Astrocyte of the cerebellum (primary cell): ENCODE measurements around the gene AMER2.

ENCODE experiments used
- DNase-seq: peaks from one replicate; pipeline ENCODE4 v3.0.0-alpha.2; 2011; ENCODE audit warnings: low read depth
- H3K4me3 ChIP-seq: 2 replicates; pipeline ENCODE4 v1.5.1; 2011; ENCODE audit warnings: mild to moderate bottlenecking, low read depth, low read length, moderate library complexity
- in situ Hi-C: cut with HindIII; loops from 2 replicates; pipeline ENCODE4 v1.10.0; 2017; ENCODE audit warnings: low sequenced_read_pairs
- TF ChIP-seq, protein P1 (sequence below): IDR thresholded peaks from 2 replicates; pipeline ENCODE4 v1.5.1; 2012; ENCODE audit warnings: low read length, low read depth, moderate library complexity, mild to moderate bottlenecking; ENCODE audit errors: missing control alignments

The AMER2 gene

DNA sequence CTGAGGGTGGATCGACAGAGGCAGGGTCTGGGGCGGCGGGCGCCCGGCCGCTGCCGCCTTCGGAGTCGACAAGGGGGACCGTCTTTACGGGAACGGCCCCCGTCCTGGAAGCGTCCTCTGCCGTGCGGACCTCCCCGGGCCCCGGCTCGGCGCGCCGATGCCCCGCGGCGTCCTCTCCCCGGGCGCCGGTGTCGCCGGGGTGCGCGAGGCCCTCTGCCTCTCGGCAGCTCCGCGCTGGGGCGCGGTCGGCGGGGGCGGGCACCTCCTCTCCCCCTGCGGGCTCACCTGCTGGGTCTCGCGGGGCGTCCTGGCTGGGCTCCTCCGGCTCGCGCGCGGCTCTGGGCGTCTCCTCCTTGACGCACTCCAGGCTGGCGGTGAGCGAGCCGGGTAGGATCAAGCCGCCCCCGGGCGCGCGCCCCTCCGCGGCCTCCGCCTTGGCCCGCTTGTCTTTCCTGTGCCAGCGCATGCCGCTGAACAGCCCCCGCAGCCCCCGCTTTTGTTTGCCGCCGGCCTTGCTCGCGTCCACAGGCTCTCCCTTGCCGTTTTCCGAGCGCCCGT, 1.5 kb downstream of the AMER2 start:
- no peak for DNase-seq
- TF ChIP-seq, protein P1, sequence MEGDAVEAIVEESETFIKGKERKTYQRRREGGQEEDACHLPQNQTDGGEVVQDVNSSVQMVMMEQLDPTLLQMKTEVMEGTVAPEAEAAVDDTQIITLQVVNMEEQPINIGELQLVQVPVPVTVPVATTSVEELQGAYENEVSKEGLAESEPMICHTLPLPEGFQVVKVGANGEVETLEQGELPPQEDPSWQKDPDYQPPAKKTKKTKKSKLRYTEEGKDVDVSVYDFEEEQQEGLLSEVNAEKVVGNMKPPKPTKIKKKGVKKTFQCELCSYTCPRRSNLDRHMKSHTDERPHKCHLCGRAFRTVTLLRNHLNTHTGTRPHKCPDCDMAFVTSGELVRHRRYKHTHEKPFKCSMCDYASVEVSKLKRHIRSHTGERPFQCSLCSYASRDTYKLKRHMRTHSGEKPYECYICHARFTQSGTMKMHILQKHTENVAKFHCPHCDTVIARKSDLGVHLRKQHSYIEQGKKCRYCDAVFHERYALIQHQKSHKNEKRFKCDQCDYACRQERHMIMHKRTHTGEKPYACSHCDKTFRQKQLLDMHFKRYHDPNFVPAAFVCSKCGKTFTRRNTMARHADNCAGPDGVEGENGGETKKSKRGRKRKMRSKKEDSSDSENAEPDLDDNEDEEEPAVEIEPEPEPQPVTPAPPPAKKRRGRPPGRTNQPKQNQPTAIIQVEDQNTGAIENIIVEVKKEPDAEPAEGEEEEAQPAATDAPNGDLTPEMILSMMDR, result no peak
- in situ Hi-C loops, result no loop called here
- H3K4me3 ChIP-seq, result peak overlapping the region; percentile 41

- no peak overlapping the region for H3K4me3 ChIP-seq
- in situ Hi-C loops, result no loop called here
- TF ChIP-seq, protein P1, result no peak
Measured at GRCh38 chr13:25169951-25170553, 2.0 kb downstream of the AMER2 start.

DNA sequence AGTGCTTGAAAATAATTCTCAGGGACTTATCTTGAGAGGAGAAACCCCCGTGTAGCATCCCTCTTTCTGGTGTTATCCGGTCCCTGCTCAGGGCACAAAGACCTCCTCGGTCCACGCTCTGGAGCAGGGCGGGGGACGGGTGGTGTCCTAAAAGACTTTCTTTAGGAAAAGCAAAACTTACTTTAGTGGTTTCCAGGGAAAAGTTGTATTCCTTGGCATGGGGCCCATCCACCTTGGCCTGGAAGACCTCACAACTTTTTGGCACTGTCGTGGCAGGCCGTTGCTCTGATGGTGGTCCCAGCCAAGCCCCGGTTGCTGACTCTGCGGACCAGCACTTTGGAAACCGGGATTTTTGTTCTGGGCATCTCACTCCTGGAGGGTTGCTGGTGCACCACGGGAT, 2.7 kb downstream of the AMER2 start:
- TF ChIP-seq, protein P1, result no peak
- DNase-seq, result no peak
- no peak overlapping the region for H3K4me3 ChIP-seq
- in situ Hi-C loops, result no loop called here

More at GRCh38 chr13:25169951-25170553, 2.0 kb downstream of the AMER2 start:
- DNase-seq, result no peak

GRCh38 chr13:25168790-25169189, 3.3 kb downstream of the AMER2 start:
- TF ChIP-seq, protein P1, result no peak
- no peak for DNase-seq
- no peak overlapping the region for H3K4me3 ChIP-seq

DNA sequence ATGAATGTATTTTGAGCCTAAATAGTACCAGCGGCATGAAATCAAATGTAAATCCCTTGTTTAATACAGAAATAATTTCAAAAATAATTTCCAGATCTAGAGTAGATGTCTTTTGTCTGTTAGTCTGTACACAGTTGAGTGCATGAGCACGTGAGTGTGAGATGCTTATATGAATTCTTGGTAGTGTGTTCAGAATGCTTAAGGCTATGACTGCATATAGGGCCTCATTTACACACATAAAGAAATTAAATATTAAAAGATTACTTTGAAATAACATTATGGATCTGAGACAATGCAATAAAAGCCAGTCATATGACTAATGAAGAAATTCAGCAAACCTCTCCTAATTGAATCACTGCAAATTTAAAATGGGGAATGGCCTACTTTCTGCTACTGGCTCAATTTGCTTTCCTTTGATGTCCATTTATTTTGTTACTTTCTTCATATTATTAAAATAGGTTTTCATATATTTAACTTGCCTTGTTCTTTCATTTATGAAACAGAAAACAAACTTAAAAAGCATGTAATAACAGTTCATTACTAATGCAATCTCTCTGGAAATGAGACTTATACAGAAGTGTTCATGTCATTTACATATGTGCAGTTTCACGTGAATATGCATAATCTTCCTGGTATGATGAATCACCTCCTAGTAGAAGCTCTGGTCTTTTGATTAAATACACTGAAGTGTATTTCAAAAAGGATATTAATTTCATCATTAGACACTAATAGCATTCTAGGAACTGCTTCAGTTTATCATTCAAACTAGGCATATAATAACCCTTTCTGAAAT, 4.5 kb downstream of the AMER2 start:
- DNase-seq, result no peak
- in situ Hi-C loops, result no loop called here
- no peak overlapping the region for H3K4me3 ChIP-seq
- TF ChIP-seq, protein P1, result no peak

More at GRCh38 chr13:25168790-25169189, 3.3 kb downstream of the AMER2 start:
- in situ Hi-C loops, result no loop called here

DNA sequence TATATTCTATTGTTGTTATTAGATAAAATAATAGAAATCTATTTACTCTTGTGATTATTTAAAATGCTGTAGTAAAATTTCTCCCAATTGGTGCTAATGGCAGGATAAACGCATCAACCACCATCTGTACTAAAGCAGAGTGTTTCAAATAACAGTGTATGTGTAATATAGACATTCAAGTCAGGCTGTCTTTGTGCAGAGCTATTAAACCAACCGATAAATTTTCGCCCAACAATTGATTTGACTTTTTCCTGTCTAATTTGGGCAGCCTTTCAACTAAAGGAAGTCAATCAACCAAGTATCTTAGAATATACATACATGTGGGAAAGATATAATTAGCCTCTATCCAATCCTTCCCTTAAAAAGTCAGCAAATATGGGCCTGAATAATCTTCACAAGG, 5.8 kb downstream of the AMER2 start:
- in situ Hi-C loops, result no loop called here
- no peak for DNase-seq
- H3K4me3 ChIP-seq, result no peak overlapping the region
- TF ChIP-seq, protein P1, result no peak
